ENCODE measurements around the gene SV2C. TPM values are rescaled to one million over a fixed set of nuclear protein-coding genes. Genes with fewer than 3 reads are reported as not detected.
"Not testable (repeated sequence)": the region's sequence is repeated elsewhere in the genome, so short reads cannot be mapped to it uniquely, and the experiment has no call there.

The SV2C gene
- total RNA-seq, 1 donor from 2014 or later: not detected

GRCh38 chr5:76089156-76089555, 6.0 kb downstream of the SV2C start:
- ATAC-seq (ENCODE audit: poor library complexity); intact Hi-C loops (cut with DNase I); DNase-seq: not testable (repeated sequence)

- DNase-seq (no peak), ATAC-seq (ENCODE audit: poor library complexity) (no peak)
- intact Hi-C loops (cut with DNase I): no loop called here
These were observed 8.2 kb downstream of the SV2C start for GRCh38 chr5:76091351-76091750.

- no peak for DNase-seq
- ATAC-seq (ENCODE audit: poor library complexity): no peak
- intact Hi-C loops (cut with DNase I): no loop called here
These were observed 16.1 kb downstream of the SV2C start for GRCh38 chr5:76099286-76099702.

GRCh38 chr5:76099756-76100155, 16.6 kb downstream of the SV2C start:
- intact Hi-C loops (cut with DNase I): no loop called here
- DNase-seq (no peak), ATAC-seq (ENCODE audit: poor library complexity) (no peak)

GRCh38 chr5:76104027-76104426, 20.8 kb downstream of the SV2C start:
- intact Hi-C loops (cut with DNase I): no loop called here
- no peak for ATAC-seq (ENCODE audit: poor library complexity)
- DNase-seq: no peak

GRCh38 chr5:76106149-76106548, 23.0 kb downstream of the SV2C start:
- DNase-seq (no peak), ATAC-seq (ENCODE audit: poor library complexity) (no peak)
- intact Hi-C loops (cut with DNase I): no loop called here

GRCh38 chr5:76111477-76112174, 28.4 kb downstream of the SV2C start:
- ATAC-seq (ENCODE audit: poor library complexity) (no peak), DNase-seq (no peak)

GRCh38 chr5:76113103-76113502, 29.9 kb downstream of the SV2C start:
- no peak for ATAC-seq (ENCODE audit: poor library complexity)

More at GRCh38 chr5:76111477-76112174, 28.4 kb downstream of the SV2C start:
- intact Hi-C loops (cut with DNase I): no loop called here

GRCh38 chr5:76114179-76114851, 31.1 kb downstream of the SV2C start:
- ATAC-seq (ENCODE audit: poor library complexity): no peak
- intact Hi-C loops (cut with DNase I): no loop called here
- DNase-seq: no peak

More at GRCh38 chr5:76113103-76113502, 29.9 kb downstream of the SV2C start:
- DNase-seq: no peak
- intact Hi-C loops (cut with DNase I): no loop called here

GRCh38 chr5:76125346-76125745, 42.2 kb downstream of the SV2C start:
- DNase-seq (no peak), ATAC-seq (ENCODE audit: poor library complexity) (no peak)
- intact Hi-C loops (cut with DNase I): no loop called here

- intact Hi-C loops (cut with DNase I): no loop called here
- ATAC-seq (ENCODE audit: poor library complexity) (no peak), DNase-seq (no peak)
These were observed 42.7 kb downstream of the SV2C start for GRCh38 chr5:76125888-76126287.

GRCh38 chr5:76134003-76134402, 50.8 kb downstream of the SV2C start:
- DNase-seq (no peak), ATAC-seq (ENCODE audit: poor library complexity) (no peak)

GRCh38 chr5:76134646-76135045, 51.5 kb downstream of the SV2C start:
- ATAC-seq (ENCODE audit: poor library complexity) (no peak), DNase-seq (no peak)
- intact Hi-C loops (cut with DNase I): no loop called here

More at GRCh38 chr5:76134003-76134402, 50.8 kb downstream of the SV2C start:
- intact Hi-C loops (cut with DNase I): no loop called here

GRCh38 chr5:76137887-76138542, 54.8 kb downstream of the SV2C start:
- no peak for DNase-seq
- ATAC-seq (ENCODE audit: poor library complexity): no peak
- intact Hi-C loops (cut with DNase I): no loop called here

GRCh38 chr5:76143884-76144283, 60.7 kb downstream of the SV2C start:
- DNase-seq: no peak
- intact Hi-C loops (cut with DNase I): no loop called here
- no peak for ATAC-seq (ENCODE audit: poor library complexity)

GRCh38 chr5:76144513-76145274, 61.5 kb downstream of the SV2C start:
- DNase-seq (no peak), ATAC-seq (ENCODE audit: poor library complexity) (no peak)
- intact Hi-C loops (cut with DNase I): no loop called here

- no peak for ATAC-seq (ENCODE audit: poor library complexity)
- no peak for DNase-seq
- intact Hi-C loops (cut with DNase I): no loop called here
These were observed 62.8 kb downstream of the SV2C start for GRCh38 chr5:76145945-76146344.

- intact Hi-C loops (cut with DNase I): no loop called here
- no peak for ATAC-seq (ENCODE audit: poor library complexity)
- no peak for DNase-seq
These were observed 66.5 kb downstream of the SV2C start for GRCh38 chr5:76149636-76150035.

- no peak for ATAC-seq (ENCODE audit: poor library complexity)
- DNase-seq: no peak
- intact Hi-C loops (cut with DNase I): no loop called here
These were observed 69.0 kb downstream of the SV2C start for GRCh38 chr5:76152161-76152560.
